SU-DHL-6 (cell line): ENCODE results near the gene IRF1.

ENCODE experiments used
- CTCF ChIP-seq: fragments of 200-600 bp; sonication (generic); IDR thresholded peaks from one replicate; pipeline ENCODE4 v1.5.1; 2017; ENCODE audit warnings: antibody characterized with exemption, mild to moderate bottlenecking, low read length, moderate library complexity; ENCODE audit not compliant: insufficient read depth, poor library complexity, severe bottlenecking
- EZH2phosphoT487 ChIP-seq: fragments of 200-600 bp; sonication (generic), shearing (Covaris generic); conservative IDR thresholded peaks from 2 replicates; pipeline ENCODE4 v1.6.1; 2018; ENCODE audit warnings: mild to moderate bottlenecking, antibody characterized with exemption, low read length, moderate library complexity, mixed read lengths

- TF ChIP-seq CTCF (no peak), EZH2phosphoT487 (no peak)
Measured at GRCh38 chr5:132444061-132444460, 46.5 kb downstream of the IRF1 start.
